Measurements from ENCODE around the gene CNPY3. TPM values are rescaled to one million over a fixed set of nuclear protein-coding genes. Genes with fewer than 3 reads are reported as not detected.
"Not testable (repeated sequence)": the region's sequence is repeated elsewhere in the genome, so short reads cannot be mapped to it uniquely, and the experiment has no call there.

The CNPY3 gene
- total and polyA plus RNA-seq, 4 donors, result 20.5 to 60.3 (median 43.2) TPM

- WGBS (ENCODE audit: insufficient coverage), result 76% methylated on average over 12 of the region's 19 CpGs
- DNase-seq (ENCODE audit: low read depth in 4 of 6, low spot score in 6 of 6); H3K9me3 ChIP-seq (ENCODE audit: control insufficient read depth, insufficient read depth, low read length); H3K27me3 ChIP-seq (ENCODE audit: control insufficient read depth, insufficient read depth, low read length); H3K4me1 ChIP-seq (ENCODE audit: control insufficient read depth, insufficient read depth, low read length); H3K36me3 ChIP-seq (ENCODE audit: control insufficient read depth, insufficient read depth, low read length); H3K27ac ChIP-seq (ENCODE audit: low read depth, low read length); H3K4me3 ChIP-seq (ENCODE audit: low read depth, low read length): not testable (repeated sequence)
Measured at GRCh38 chr6:42894041-42894828, 35.0 kb upstream of the CNPY3 start.

- no CpG with 5 or more reads among the region's 10 CpGs for WGBS (ENCODE audit: insufficient coverage)
- H3K9me3 ChIP-seq (ENCODE audit: control insufficient read depth, insufficient read depth, low read length), result no peaks in the 10 kb centered on the region
- H3K4me3 ChIP-seq (ENCODE audit: low read depth, low read length), result no peak overlapping the region
- no peak for DNase-seq (ENCODE audit: low read depth in 4 of 6, low spot score in 6 of 6)
- H3K4me1 ChIP-seq (ENCODE audit: control insufficient read depth, insufficient read depth, low read length), result peaks cover 9% of the 10 kb centered on the region
- no peaks in the 10 kb centered on the region for H3K36me3 ChIP-seq (ENCODE audit: control insufficient read depth, insufficient read depth, low read length)
- no peak overlapping the region for H3K27ac ChIP-seq (ENCODE audit: low read depth, low read length)
- H3K27me3 ChIP-seq (ENCODE audit: control insufficient read depth, insufficient read depth, low read length), result no peaks in the 10 kb centered on the region
Measured at GRCh38 chr6:42896178-42896719, 33.0 kb upstream of the CNPY3 start.

GRCh38 chr6:42898891-42899361 lies 30.4 kb upstream of the CNPY3 start:
- Histone ChIP-seq H3K36me3 (ENCODE audit: control insufficient read depth, insufficient read depth, low read length) (no peaks in the 10 kb centered on the region), H3K4me3 (ENCODE audit: low read depth, low read length) (no peak overlapping the region), H3K4me1 (ENCODE audit: control insufficient read depth, insufficient read depth, low read length) (peaks cover 7% of the 10 kb centered on the region), H3K27me3 (ENCODE audit: control insufficient read depth, insufficient read depth, low read length) (no peaks in the 10 kb centered on the region), H3K27ac (ENCODE audit: low read depth, low read length) (no peak overlapping the region), H3K9me3 (ENCODE audit: control insufficient read depth, insufficient read depth, low read length) (no peaks in the 10 kb centered on the region)
- WGBS (ENCODE audit: insufficient coverage), result 0% methylated on average over 7 of the region's 10 CpGs
- peak in 2 of 6 donors; percentile 87 to 93 for DNase-seq (ENCODE audit: low read depth in 4 of 6, low spot score in 6 of 6)

- WGBS (ENCODE audit: insufficient coverage), result 0% methylated on average over 1 of the region's 8 CpGs
- no peaks in the 10 kb centered on the region for H3K36me3 ChIP-seq (ENCODE audit: control insufficient read depth, insufficient read depth, low read length)
- no peaks in the 10 kb centered on the region for H3K27me3 ChIP-seq (ENCODE audit: control insufficient read depth, insufficient read depth, low read length)
- H3K4me3 ChIP-seq (ENCODE audit: low read depth, low read length), result no peak overlapping the region
- peaks cover 7% of the 10 kb centered on the region for H3K4me1 ChIP-seq (ENCODE audit: control insufficient read depth, insufficient read depth, low read length)
- H3K27ac ChIP-seq (ENCODE audit: low read depth, low read length), result no peak overlapping the region
- DNase-seq (ENCODE audit: low read depth in 4 of 6, low spot score in 6 of 6), result peak in 1 of 6 donors; percentile 67
- H3K9me3 ChIP-seq (ENCODE audit: control insufficient read depth, insufficient read depth, low read length), result no peaks in the 10 kb centered on the region
Measured at GRCh38 chr6:42899871-42900270, 29.4 kb upstream of the CNPY3 start.

GRCh38 chr6:42901538-42901957 lies 27.7 kb upstream of the CNPY3 start:
- Histone ChIP-seq H3K27ac (ENCODE audit: low read depth, low read length) (no peak overlapping the region), H3K27me3 (ENCODE audit: control insufficient read depth, insufficient read depth, low read length) (no peaks in the 10 kb centered on the region), H3K4me3 (ENCODE audit: low read depth, low read length) (peak overlapping the region; percentile 7), H3K36me3 (ENCODE audit: control insufficient read depth, insufficient read depth, low read length) (no peaks in the 10 kb centered on the region), H3K4me1 (ENCODE audit: control insufficient read depth, insufficient read depth, low read length) (peaks cover 7% of the 10 kb centered on the region), H3K9me3 (ENCODE audit: control insufficient read depth, insufficient read depth, low read length) (no peaks in the 10 kb centered on the region)
- DNase-seq (ENCODE audit: low read depth in 4 of 6, low spot score in 6 of 6), result peak in 5 of 6 donors; percentile 72 to 96 (median 76)
- 0% methylated on average over 9 of the region's 11 CpGs for WGBS (ENCODE audit: insufficient coverage)

GRCh38 chr6:42902429-42903263 lies 26.6 kb upstream of the CNPY3 start:
- not testable (repeated sequence) for DNase-seq (ENCODE audit: low read depth in 4 of 6, low spot score in 6 of 6); H3K4me3 ChIP-seq (ENCODE audit: low read depth, low read length); H3K27me3 ChIP-seq (ENCODE audit: control insufficient read depth, insufficient read depth, low read length); H3K36me3 ChIP-seq (ENCODE audit: control insufficient read depth, insufficient read depth, low read length); H3K27ac ChIP-seq (ENCODE audit: low read depth, low read length); H3K4me1 ChIP-seq (ENCODE audit: control insufficient read depth, insufficient read depth, low read length); H3K9me3 ChIP-seq (ENCODE audit: control insufficient read depth, insufficient read depth, low read length)
- WGBS (ENCODE audit: insufficient coverage), result 82% methylated on average over 13 of the region's 22 CpGs

- Histone ChIP-seq H3K27ac (ENCODE audit: low read depth, low read length) (no peak overlapping the region), H3K4me3 (ENCODE audit: low read depth, low read length) (no peak overlapping the region), H3K9me3 (ENCODE audit: control insufficient read depth, insufficient read depth, low read length) (no peaks in the 10 kb centered on the region), H3K4me1 (ENCODE audit: control insufficient read depth, insufficient read depth, low read length) (peaks cover 7% of the 10 kb centered on the region), H3K36me3 (ENCODE audit: control insufficient read depth, insufficient read depth, low read length) (no peaks in the 10 kb centered on the region), H3K27me3 (ENCODE audit: control insufficient read depth, insufficient read depth, low read length) (no peaks in the 10 kb centered on the region)
- DNase-seq (ENCODE audit: low read depth in 4 of 6, low spot score in 6 of 6), result no peak
- WGBS (ENCODE audit: insufficient coverage), result 83% methylated on average over 7 of the region's 10 CpGs
Measured at GRCh38 chr6:42904467-42904866, 24.8 kb upstream of the CNPY3 start.

- Histone ChIP-seq H3K27me3 (ENCODE audit: control insufficient read depth, insufficient read depth, low read length) (no peaks in the 10 kb centered on the region), H3K36me3 (ENCODE audit: control insufficient read depth, insufficient read depth, low read length) (no peaks in the 10 kb centered on the region), H3K27ac (ENCODE audit: low read depth, low read length) (no peak overlapping the region), H3K9me3 (ENCODE audit: control insufficient read depth, insufficient read depth, low read length) (no peaks in the 10 kb centered on the region), H3K4me3 (ENCODE audit: low read depth, low read length) (no peak overlapping the region), H3K4me1 (ENCODE audit: control insufficient read depth, insufficient read depth, low read length) (peaks cover 11% of the 10 kb centered on the region)
- DNase-seq (ENCODE audit: low read depth in 4 of 6, low spot score in 6 of 6), result no peak
- WGBS (ENCODE audit: insufficient coverage), result 56% methylated on average over 5 of the region's 5 CpGs
Measured at GRCh38 chr6:42907336-42907735, 21.9 kb upstream of the CNPY3 start.

GRCh38 chr6:42909835-42910234 lies 19.4 kb upstream of the CNPY3 start:
- no peak overlapping the region for H3K4me3 ChIP-seq (ENCODE audit: low read depth, low read length)
- WGBS (ENCODE audit: insufficient coverage), result 82% methylated on average over 3 of the region's 10 CpGs
- H3K27ac ChIP-seq (ENCODE audit: low read depth, low read length), result no peak overlapping the region
- no peaks in the 10 kb centered on the region for H3K27me3 ChIP-seq (ENCODE audit: control insufficient read depth, insufficient read depth, low read length)
- no peaks in the 10 kb centered on the region for H3K36me3 ChIP-seq (ENCODE audit: control insufficient read depth, insufficient read depth, low read length)
- peaks cover 11% of the 10 kb centered on the region for H3K4me1 ChIP-seq (ENCODE audit: control insufficient read depth, insufficient read depth, low read length)
- no peak for DNase-seq (ENCODE audit: low read depth in 4 of 6, low spot score in 6 of 6)
- no peaks in the 10 kb centered on the region for H3K9me3 ChIP-seq (ENCODE audit: control insufficient read depth, insufficient read depth, low read length)

All from spinal cord (tissue), 10 donors.